Hematopoietic multipotent progenitor cell treated with erythropoietin and hydrocortisone succinate and interleukin-3 and kit ligand, for 8 days (in vitro differentiated cells): Measurements from ENCODE around the gene BCLAF1.
A peak's percentile ranks its signal among the peaks of the same experiment; 100 is the strongest.
"Not testable (repeated sequence)": the region's sequence is repeated elsewhere in the genome, so short reads cannot be mapped to it uniquely, and the experiment has no call there.

Experiments
- DNase-seq: peaks from one replicate; pipeline ENCODE4 v3.0.0-alpha.2; 2015

The BCLAF1 gene

GRCh38 chr6:136309171-136309570, 19.5 kb upstream of the BCLAF1 start:
- no peak for DNase-seq

GRCh38 chr6:136308469-136308868, 18.8 kb upstream of the BCLAF1 start:
- not testable (repeated sequence) for DNase-seq

GRCh38 chr6:136307351-136307750, 17.7 kb upstream of the BCLAF1 start:
- peak; percentile 84 for DNase-seq

GRCh38 chr6:136306466-136306865, 16.8 kb upstream of the BCLAF1 start:
- no peak for DNase-seq

DNA sequence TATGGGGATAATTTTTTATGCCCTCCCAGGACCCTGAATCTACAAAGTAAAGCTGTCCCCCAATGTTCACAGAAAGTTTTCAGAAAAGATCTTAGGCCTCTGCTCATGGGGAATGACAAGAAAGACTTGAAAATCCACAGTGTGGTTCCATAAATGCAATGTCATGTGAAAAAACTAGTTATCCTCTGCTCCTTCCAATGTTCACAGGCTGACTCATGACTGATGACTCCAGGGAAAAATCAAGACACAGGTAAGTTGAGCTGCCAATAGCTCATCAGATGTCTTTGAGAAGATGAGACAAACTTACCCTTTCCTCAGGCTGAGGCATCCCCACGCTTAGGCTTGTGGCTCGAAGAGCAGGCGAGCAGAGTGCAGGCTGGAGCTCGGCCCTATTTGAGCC, 14.8 kb upstream of the BCLAF1 start:
- no peak for DNase-seq

GRCh38 chr6:136303516-136303915, 13.9 kb upstream of the BCLAF1 start:
- no peak for DNase-seq

DNA sequence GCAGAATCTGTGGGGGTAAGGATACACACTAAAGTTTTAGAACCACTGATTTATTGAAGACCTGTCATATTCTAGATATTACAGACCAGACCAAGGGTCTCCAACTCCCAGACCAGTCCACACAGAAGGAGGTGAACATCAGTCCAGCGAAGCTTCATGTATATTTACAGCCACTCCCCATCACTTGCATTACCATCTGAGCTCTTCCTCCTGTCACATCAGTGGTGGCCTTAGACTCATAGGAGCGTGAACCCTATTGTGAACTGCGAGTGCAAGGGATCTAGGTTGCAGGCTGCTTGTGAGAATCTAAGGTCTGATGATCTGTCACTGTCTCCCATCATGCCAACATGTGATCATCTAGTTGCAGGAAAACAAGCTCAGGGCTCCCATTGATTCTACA, 5.0 kb upstream of the BCLAF1 start:
- DNase-seq: no peak

DNA sequence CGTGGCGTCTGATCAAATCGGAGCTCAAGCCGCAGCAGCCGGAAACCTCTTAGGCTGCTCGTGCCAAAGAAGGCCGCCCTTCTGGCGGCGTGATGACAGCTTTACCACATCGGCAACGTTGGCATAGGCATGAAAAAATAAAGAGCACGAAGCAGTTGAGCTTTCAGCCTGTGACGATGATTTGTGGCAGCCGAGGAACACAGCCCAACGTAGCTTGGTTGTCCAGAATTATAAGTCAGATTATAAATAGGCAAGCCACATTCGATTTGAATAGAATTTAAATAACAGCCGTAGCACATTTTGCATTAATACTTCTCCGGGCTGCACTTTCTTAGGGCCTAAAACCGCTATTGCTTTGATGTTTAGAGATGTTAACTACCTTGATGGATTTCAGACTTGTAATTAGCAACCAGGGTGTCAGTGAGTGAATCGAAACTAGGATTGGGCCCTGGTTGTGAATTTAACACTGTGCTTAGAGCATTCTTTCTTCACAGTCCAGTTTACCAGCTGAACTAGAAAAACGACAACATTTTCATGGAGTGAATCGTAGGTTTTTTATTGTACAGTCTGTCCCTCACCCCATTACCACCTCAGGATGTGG, 864 bp upstream of the BCLAF1 start:
- DNase-seq: peak; percentile 90

DNA sequence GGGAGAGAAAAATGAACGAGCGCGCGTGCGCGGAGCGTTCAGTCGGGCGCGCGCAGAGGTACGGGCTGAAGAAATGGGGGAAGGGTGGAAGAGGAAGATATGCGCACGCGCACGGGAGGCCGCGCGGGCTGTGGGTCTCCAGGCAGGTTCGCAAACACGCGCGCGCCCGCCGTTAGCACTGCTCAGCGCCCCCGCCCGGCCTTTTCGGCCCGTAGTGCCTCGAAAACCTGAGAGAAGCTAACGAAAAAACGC, 393 bp downstream of the BCLAF1 start:
- peak; percentile 94 for DNase-seq

DNA sequence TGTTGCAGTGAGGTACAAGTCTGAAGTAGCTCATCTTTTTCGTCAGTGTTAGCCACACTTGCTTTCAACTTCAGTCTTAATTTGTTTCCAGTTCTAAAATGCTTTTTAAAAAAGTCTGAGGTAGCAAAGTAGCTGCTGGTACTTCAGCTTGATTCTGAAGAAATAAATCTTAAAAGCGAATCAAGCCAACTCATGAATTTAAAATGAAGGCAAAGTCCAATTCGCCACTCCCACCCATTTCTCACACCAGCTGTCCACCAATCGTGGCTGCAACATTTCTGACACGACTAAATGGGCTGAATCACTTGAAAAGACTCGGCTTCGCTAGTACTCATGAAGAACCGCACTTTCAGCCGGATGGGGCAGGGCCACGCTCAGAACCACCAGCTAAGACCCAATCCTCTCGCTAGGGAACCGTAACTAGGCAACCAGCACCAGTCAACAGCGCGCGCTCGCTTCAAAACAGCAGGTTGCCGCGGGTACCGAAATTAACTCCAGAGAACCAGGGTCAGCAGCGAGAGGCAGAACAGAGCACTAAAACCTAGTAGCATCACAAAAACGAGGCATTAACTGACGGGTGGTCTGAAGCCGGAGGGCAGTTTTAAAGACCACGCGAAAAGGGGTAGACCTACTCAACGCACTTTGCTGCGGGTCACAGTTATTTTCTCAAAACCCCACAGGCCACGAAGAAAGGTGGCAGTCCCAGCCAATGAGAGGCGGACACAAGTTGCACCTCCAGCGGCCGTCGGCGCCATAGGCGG, 900 bp downstream of the BCLAF1 start:
- peak; percentile 82 for DNase-seq

GRCh38 chr6:136284909-136285308, 4.7 kb downstream of the BCLAF1 start:
- DNase-seq: no peak

- DNase-seq: no peak
These were observed 6.7 kb downstream of the BCLAF1 start for GRCh38 chr6:136282906-136283305.

GRCh38 chr6:136280032-136280609, 9.5 kb downstream of the BCLAF1 start:
- DNase-seq: no peak

GRCh38 chr6:136274062-136274461, 15.6 kb downstream of the BCLAF1 start:
- no peak for DNase-seq

DNA sequence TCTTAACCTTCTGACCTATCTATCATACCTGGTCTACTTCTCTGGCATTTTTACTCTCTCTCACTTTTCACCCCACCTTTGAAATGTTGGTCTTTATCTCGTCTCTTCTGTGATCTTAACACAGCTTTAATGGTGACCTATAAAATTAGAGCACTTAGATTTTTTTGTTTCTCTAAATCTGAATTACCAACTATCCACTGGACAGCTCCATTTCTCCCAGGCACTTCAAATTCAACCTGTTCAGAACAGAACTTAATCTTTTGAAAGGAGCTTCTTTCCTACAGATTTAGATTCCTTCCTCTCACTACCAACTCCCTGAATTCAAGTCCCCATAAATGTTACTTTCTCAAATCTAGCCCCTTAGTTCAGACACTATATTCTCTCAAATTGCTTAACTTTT, 24.5 kb downstream of the BCLAF1 start:
- DNase-seq: no peak

DNA sequence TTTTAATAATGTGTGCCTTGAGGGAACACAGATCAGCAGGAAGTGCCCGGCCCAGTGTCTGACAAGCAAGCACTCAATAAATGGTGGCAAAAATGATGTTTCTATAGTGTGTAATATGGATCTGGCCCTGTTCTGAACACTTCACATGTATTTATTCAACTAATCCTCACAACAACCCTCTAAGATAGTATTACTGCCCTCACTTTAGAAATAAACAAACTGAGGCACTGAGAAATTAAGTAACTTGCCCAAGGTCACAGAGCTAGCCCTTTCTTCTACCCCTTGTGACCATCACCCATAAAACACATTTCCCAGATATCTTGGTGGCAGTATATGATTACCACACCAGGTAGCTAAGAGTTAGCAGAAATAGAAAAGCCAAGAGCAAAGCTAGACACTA, 26.7 kb downstream of the BCLAF1 start:
- DNase-seq: no peak

GRCh38 chr6:136254851-136255466, 34.7 kb downstream of the BCLAF1 start:
- DNase-seq: no peak

DNA sequence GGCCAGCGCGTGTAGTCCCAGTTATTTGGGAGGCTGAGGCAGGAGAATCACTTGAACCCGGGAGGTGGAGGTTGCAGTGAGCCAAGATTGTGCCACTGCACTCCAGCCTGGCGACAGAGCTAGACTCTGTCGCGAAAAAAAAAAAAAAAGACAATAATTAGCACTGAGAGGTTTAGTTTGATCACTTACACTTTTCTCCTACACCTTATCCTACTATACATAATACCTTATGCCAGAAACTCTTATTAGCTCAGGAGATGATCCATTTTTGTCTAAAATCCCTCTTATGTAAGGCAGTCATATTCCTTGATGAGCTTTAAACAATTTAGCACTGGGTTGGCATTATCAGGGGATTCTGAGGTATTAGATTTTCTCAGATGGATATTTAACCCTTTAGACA, 35.9 kb downstream of the BCLAF1 start:
- no peak for DNase-seq

- no peak for DNase-seq
These were observed 37.2 kb downstream of the BCLAF1 start for GRCh38 chr6:136252441-136252840.

GRCh38 chr6:136251394-136251793, 38.3 kb downstream of the BCLAF1 start:
- peak; percentile 34 for DNase-seq

- DNase-seq: no peak
These were observed 39.0 kb downstream of the BCLAF1 start for GRCh38 chr6:136250686-136251008.

DNA sequence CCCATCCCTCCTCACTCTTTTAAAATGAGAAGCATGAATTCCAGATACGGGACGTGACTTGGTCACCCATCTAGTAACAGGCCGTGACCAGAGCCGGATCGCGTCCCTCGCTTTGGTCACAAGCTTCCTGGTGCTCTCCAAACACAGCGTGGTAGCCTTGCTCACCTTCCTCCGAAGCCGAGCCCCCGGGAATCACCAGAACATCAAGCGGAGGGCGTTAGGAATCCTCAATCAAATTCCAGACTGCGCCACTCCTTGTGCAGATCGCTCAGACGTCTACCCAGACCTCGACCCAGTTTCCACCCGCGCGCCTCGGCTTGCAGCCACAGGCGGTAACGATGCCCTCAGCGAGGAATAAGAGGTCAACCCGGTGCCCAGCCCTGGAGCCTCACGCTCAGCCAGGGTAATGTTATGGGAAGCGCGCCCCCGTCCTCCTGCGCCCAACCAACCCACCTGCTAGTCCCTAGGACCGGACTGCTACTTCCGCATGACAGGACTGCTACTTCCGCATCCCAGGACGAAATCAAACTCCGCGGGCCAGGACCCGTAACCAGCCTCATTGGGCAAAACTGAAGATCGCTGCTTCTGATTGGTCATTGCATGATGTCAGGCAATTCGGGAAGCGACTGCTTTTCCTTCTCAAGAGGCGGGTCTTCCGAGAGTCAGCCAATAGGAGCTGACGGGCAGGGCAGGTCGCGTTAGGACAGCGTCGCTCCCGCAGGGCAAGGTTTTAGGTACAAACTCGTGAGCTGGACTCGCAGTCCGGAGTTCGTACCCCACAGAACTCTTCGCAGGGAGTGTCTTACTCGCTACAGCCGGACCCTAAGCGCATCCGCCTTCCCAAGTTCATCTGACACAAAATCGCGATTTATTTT, 39.6 kb downstream of the BCLAF1 start, which contains the start of gene MTFR2:
Gene MTFR2 (minus strand): TSS at position 501 of the 875 bp plus-strand sequence. CDS start 1,212 bp downstream, outside the sequence.
- DNase-seq: peak; percentile 100

- peak; percentile 40 for DNase-seq
These were observed 40.3 kb downstream of the BCLAF1 start for GRCh38 chr6:136249336-136249735.
